GM19240 (cell line): ENCODE results near the gene HIPK1.

ENCODE experiments used
- DNase-seq: peaks from one replicate; pipeline ENCODE4 v3.0.0; 2011; ENCODE audit warnings: low spot score; ENCODE audit not compliant: insufficient read length

HIPK1 gene

DNA sequence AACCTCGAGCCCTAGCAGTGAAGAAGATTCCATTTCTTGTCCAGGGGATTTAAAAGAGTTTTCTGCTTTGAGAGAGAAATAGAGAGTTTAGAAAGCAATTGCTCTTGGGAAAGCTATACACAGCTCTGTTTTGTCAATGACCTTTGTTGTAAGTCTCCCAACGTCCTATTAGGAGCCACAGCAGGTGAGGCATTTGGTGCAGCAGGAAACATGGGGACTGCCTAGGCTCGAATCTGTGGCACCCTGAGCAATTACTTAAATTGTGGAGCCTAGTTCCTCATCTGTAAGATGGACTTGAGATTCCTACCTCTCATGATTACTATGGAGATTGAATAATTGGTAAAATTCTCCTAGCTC is 15.8 kb upstream of the HIPK1 start:
- DNase-seq: no peak

DNA sequence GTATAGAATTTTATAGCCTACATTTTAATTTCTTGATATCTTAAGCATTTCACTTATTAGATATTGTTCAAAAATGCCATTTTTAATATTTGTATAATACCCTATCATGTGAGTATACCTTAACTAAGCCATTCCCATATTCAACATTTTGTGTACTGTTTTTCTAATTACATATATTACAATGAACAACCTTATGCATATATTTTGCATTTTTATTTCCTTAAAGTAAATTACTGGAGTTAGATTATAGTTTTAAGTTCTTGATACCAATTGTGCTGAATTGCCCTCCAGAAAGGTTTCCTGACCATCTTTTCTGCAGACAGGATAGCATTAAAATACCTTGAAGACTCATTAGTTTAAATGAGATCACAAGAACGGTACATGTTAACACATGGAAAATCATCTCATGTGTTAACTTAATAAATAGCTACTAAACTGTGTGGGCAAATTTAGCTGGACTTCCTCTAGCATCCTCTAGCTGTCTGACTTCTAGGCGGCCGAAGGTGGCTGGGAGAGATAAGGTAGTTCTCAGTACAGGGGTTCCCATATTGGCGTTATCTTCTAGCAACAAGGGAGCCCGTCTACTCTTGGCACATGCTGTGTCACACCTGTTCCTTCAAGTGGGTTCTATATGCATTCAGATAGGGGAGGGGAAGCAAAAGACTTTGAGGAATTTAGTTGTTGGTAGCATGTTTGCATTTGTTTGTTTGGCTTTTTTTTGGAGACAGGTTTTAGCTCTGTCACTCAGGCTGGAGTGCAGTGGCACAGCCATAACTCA is 15.0 kb upstream of the HIPK1 start:
- no peak for DNase-seq

DNA sequence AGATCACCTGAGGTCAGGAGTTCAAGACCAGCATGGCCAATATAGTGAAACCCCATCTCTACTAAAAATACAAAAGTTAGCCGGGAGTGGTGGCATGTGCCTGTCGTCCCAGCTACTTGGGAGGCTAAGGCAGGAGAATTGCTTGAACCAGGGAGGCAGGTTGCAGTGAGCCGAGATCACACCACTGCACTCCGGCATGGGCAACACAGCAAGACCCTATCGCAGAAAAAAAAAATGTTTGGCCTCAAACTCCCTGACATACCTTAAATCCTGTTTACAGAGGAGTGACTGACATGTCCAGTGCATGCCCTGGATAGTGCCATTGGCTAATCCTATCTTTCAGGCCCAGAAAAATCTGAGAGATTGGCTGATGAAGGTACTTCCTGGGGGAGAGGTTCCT is 12.2 kb upstream of the HIPK1 start:
- no peak for DNase-seq

DNA sequence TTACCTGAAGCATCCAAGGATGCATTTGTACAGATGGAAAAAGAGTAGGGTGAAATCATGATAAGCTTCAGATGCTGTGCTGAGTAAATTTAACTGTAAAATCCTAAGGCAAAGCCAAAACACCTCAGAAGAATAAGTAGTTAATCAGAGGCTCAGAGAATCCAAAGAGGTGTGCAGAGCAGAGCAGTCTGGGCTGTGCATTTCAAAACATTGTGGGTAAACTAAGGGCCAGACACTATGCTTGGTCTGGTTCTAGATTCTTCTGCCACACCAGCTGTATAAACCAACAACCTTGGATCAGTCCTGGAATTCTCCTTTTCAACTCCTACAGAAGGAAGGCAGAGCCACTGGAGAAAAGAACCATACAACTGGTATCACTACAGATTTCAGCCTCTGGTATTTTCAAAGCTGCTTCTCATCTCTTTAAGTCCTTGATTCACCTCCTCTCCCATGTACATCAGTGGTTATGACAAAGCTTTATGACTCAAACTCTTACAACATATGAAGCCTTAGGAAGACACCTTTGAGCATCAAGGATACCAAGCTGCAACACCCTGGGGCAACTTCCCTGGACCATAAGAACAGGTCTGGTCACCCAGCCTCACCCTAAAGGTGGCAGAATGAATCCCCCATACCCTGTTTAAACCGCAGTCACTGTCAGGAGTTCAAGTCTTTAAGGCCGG is 11.6 kb upstream of the HIPK1 start:
- no peak for DNase-seq

DNA sequence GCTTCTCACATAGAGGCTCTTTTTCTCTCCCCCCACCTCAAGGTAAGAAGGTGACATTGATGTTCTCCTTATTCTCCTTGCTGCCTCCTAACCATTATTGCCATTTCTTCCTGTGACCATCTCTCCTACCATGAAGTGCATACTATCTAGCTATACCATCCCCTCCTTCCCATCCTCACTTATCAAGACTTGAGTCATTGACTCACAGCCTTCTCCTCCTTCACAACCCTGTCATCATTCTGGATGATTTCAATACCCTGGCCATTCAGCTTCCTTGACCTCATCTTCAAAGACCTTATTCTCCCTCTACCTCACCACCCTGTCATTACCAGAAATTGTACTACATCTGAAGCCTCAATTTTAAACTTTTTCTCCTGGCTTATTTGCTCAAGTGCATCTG is 10.9 kb upstream of the HIPK1 start:
- no peak for DNase-seq

DNA sequence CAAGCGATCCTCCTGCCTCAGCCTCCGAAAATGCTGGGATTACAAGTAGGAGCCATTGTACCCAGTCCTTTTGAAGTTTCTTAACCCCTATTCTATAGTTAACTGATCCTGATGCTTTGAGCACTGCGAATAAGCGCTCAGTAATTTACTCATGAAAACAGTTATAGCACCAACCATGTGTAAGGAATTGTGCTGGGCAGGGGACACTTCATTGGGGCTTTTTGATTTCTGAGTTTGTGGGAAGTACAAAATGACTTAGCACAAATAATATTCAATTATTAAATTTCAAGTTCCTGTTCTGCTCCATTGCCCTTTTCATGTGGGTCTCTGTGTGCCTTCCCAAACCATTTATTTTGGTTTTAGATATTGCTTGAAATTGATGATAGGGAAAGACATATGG is 6.2 kb upstream of the HIPK1 start:
- no peak for DNase-seq

DNA sequence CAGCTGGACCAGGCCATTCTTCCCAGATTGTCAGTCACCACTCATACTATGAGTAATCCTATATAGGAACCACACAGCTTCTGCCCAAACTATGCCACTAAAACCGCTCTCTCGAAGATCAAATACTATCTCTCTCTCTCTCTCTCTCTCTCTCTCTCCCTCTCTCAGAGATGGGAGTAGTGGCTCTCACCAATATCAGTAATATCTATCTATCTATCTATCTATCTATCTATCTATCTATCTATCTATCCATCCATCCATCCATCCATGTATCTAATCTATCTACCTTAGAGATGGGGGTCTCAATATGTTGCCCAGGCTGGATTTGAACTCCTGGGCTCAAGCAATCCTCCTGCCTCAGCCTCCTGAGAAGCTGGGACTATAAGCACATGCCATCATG is 4.7 kb upstream of the HIPK1 start:
- DNase-seq: no peak

DNA sequence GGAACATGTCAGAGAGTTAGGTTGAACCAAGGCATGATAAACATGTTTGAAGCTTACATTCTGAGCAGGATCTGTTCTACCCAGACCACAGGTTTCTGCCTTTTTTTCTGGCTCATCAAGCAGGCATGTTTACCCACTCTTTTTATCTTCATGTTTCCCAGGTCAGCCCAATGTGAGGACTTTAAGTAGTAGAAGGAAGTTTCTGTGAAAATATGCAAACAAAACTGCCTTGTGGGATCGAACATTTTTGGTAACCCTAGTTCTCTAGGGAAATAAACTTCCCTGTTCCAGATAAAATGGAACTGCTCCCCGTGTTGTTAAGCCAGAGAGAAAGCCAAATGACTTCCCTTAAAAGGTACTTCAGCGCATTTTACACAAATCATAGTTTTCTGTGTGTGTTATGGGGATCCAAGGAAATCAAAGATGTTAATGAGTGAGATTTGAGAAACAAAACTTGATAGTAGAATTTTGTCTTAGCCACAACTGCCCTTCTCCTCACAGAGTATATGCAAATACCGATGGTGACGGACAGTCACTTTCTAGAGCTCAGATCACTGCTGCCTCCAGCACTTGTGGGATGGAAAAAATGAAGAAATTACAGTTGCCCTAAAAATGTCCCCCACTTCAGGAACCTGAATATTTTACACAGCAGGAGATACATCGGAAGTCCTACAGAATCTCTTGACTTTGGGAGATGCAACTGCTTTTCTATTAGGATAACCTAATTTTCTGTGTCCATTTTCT is 765 bp upstream of the HIPK1 start:
- DNase-seq: peak; percentile 21

DNA sequence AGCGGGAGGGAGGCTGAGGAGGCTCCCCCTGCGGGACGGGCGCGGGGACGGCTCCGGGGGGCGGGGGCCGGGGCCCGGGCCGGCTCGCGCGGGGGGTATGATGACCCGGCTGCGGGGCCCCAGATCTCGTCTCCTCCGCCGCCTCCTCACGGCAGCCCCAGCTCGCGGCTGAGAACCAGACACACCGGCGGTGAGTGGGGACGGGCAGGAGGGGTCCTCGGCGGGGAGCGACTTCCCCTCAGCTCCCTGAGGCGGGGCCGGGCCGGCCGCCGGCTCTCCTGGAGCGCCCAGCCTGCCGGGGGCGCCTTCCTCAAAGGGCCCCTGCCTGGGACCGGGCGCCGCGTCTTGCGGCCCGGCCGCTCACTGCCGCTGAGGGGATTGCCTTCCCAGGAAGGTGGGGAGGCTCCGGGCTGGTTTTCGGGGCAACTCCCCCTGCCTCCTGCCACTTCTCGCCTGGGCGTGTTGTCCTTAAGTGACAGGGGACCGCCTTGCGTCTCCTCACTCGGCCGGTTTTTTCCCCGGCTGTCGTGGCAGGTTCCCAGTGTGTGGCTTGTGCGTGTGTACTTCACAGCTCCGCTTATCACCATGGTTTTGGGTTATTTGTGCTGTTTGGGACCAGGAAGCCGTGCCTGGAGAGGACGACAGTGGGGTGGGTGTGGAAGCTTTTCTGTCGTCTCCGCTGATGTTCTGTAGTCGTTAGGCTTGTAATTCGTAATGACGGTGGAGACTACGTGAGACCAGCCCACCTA is 800 bp downstream of the HIPK1 start:
- DNase-seq: peak; percentile 24

DNA sequence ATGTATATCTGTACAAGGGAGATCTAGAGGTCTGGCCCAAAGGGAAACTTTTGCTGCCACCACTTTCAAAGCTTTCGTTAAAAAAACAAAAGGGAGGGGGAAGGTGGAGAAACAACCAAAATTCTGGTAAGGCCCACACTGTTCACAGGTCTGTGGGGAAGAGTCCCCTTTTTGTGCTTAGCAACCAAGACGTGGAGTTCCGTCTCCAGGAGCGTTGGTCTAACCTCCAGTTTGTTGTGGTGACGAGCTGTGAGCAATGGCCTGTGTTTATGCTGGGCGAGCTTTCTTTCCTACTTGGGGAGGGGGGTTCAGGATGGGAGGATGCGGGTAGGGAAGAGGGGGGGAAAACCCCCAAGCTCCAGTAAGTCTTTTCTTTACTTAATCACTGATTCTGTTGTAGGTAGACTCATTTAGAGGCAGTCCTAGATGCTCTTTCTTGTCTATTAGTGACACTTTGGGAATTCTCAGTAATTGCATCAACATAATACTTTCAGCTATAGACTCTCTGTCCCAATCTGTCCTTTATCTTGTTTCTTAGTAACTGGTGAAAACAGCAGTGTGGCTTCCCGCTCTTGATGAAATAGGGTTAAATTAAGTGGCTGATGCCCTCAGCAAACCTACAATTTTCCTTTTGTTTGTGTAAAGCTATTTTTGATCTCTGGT is 1.5 kb downstream of the HIPK1 start:
- no peak for DNase-seq

DNA sequence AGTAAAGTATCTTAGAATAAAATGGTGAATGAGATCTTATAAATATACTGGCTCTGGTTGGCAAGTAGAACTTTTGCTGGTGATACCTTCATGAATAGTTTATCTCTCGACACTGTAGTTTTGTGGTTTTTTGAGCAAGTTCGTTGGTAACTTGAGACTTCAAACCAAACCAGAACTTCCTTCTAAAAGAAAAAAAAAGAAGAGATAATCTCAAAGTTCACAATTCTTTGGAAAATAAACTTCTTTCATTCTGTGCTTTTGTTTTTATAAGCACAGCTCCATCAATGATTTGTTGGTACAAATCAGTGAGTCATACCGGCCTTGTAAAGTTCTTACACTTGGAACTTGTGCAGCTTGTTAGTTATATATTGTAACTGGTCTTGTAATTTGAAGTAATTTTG is 2.3 kb downstream of the HIPK1 start:
- no peak for DNase-seq

DNA sequence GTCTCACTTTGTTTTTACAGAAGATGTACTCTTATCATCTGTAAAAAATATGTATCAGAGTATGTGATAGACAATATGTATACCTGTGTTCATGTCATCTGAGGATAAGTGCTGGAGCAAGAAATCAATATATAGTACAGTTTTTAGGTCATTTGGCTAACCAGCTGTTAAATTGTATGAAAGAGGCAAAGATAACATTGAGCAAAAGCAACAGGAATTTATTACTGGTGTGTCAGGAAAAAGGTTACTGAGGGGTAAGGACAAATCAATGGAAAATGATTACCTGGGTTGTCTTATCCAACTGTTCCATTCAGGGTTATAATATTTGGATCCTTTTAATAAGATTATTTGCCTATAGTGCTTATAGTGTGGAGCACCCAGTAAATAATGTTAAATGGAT is 4.9 kb downstream of the HIPK1 start:
- no peak for DNase-seq

DNA sequence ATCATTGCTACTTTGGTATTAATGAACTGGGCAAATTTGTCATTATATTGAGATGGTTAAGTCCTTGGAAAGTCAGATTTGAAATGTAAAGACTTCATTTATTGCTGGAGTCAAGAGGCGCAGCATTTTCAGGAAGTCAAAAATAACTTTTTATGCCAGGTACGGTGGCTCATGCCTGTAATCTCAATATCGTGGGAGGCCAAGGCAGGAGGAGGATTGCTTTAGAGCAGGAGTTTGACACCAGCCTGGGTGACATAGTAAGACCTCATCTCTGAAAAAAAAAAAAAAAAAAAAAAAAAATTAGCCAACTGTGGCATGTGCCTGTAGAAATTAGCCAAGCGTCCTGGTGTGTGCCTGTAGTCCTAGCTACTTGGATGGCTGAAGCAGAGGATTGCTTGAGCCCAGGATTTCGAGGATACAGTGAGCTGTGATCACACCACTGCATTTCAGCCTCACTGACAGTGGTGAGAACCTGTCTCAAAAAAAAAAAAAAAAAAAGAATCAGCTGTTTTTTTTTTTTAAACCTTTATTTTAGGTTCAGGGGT is 5.5 kb downstream of the HIPK1 start:
- no peak for DNase-seq

DNA sequence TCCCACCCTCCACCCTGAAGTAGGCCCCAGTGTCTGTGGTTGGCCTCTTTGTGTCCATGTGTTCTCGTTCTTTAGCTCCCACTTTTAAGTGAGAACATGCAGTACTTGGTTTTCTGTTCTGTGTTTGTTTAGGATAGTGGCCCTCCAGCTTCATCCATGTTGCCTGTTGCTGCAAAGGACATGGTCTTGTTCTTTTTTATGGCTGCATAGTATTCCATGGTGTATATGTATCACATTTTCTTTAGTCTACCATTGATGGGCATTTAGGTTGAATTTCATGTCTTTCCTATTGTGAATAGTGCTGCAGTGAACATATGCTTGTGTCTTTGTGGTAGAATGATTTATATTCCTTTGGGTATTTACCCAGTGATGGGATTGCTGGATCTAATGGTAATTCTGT is 6.1 kb downstream of the HIPK1 start:
- DNase-seq: no peak

DNA sequence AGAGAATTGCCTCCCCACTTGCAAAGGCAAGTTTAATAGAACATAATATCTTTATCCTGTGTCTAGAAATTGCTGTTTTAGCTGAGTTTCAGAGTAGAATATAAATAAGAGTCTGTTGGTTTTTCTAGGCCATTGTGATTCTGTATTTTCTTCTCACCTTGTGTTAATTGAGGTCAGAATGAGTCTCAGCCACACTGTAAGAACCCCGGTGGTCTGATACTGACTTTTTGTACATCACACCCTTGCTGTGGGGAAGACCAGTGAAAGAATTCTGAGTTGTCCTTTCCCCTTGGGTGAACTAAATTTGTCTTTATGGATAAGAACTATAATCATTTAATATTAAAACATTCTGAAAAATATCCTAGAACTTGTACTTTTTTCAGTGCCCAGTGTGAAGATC is 6.8 kb downstream of the HIPK1 start:
- no peak for DNase-seq

DNA sequence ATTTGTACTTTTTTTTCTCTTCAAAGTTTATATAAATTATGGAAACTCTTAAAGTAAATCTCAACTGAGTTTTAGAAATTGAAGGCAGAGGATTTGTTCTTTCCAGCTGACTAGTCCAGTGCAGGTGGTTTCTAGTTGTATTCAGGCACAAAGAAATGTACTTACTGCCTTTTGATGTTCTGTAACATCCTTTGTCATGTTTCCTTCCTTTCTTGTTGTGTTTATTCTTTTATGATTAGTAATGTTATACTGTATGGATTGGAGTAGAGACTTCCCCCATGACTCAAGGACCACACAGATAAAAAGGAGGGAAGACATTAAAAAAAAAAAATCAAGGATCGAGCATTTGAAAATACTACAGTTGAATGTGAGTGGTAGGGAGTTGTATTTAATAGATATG is 8.0 kb downstream of the HIPK1 start:
- no peak for DNase-seq

DNA sequence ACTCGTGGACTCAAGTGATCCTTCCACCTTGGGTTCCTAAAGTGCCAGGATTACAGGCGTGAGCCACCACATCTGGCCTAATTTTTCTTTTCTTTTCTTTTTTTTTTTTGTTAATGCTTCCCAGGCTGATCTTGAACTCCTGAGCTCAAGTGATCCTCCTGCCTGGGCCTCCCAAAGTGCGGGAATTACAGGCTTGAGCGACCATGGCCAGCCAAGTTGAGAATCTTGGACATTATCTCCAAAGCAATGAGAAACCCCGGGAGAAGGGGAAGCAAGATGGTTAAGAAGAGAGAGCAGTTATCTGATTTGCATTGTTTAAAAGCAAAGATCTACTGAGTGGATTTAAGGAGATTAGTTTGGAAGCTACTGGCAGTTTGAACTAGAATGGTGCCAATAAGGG is 9.1 kb downstream of the HIPK1 start:
- DNase-seq: no peak

DNA sequence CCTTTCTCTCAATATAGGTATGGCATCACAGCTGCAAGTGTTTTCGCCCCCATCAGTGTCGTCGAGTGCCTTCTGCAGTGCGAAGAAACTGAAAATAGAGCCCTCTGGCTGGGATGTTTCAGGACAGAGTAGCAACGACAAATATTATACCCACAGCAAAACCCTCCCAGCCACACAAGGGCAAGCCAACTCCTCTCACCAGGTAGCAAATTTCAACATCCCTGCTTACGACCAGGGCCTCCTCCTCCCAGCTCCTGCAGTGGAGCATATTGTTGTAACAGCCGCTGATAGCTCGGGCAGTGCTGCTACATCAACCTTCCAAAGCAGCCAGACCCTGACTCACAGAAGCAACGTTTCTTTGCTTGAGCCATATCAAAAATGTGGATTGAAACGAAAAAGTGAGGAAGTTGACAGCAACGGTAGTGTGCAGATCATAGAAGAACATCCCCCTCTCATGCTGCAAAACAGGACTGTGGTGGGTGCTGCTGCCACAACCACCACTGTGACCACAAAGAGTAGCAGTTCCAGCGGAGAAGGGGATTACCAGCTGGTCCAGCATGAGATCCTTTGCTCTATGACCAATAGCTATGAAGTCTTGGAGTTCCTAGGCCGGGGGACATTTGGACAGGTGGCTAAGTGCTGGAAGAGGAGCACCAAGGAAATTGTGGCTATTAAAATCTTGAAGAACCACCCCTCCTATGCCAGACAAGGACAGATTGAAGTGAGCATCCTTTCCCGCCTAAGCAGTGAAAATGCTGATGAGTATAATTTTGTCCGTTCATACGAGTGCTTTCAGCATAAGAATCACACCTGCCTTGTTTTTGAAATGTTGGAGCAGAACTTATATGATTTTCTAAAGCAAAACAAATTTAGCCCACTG is 11.5 kb downstream of the HIPK1 start:
- DNase-seq: no peak

DNA sequence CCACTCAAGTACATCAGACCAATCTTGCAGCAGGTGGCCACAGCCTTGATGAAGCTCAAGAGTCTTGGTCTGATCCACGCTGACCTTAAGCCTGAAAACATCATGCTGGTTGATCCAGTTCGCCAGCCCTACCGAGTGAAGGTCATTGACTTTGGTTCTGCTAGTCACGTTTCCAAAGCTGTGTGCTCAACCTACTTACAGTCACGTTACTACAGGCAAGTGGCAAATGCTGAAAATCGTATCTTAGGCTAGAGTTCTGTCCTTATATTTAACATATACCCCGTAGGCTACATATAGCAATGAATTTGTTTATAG is 12.1 kb downstream of the HIPK1 start:
- no peak for DNase-seq

DNA sequence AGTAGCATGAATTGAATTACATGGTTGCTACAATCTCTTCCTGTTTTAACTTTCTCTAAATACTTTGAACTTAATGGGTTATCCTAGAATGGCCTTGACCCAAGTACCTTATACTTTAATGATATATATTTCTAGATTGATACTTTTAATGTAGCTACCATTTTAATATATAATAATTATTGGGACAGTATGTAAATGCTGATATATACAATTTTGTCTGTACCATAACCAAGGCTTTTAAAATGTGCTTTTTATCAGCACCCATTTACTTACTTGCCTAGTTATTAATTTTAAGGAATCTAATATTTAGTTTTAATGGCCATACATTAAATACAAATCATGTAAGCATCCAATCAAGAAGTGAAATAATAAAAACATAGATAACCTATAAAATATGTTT is 13.4 kb downstream of the HIPK1 start:
- no peak for DNase-seq
